ENCODE results near the gene CLINT1. TPM values are rescaled to one million over a fixed set of nuclear protein-coding genes. Genes with fewer than 3 reads are reported as not detected.
"Not testable (repeated sequence)": the region's sequence is repeated elsewhere in the genome, so short reads cannot be mapped to it uniquely, and the experiment has no call there.

Gene CLINT1
- total RNA-seq, 1 donor from 2014 or later = 105 TPM

GRCh38 chr5:157886796-157887380, 27.9 kb upstream of the CLINT1 start:
- no peak for TF ChIP-seq CTCF (IDR thresholded peaks at IDR 0.05)
- ChIA-PET POLR2A (no interaction called here), CTCF (no interaction called here)
- H3K36me3 Mint-ChIP-seq (ENCODE audit: low read depth) = no peaks in the 10 kb centered on the region
- intact Hi-C loops (cut with micrococcal nuclease) = no loop called here
- no peaks in the 10 kb centered on the region for H3K9me3 Mint-ChIP-seq
- H3K27ac Mint-ChIP-seq = no peak overlapping the region
- DNase-seq = no peak
- no peak overlapping the region for H3K4me3 Mint-ChIP-seq
- no peak for ATAC-seq (ENCODE audit: low read depth)
- no peaks in the 10 kb centered on the region for H3K27me3 Mint-ChIP-seq
- no peaks in the 10 kb centered on the region for H3K4me1 Mint-ChIP-seq

- H3K4me1 Mint-ChIP-seq; intact Hi-C loops (cut with micrococcal nuclease); H3K27me3 Mint-ChIP-seq; ATAC-seq (ENCODE audit: low read depth); POLR2A ChIA-PET; H3K27ac Mint-ChIP-seq; H3K9me3 Mint-ChIP-seq; H3K36me3 Mint-ChIP-seq (ENCODE audit: low read depth); DNase-seq; H3K4me3 Mint-ChIP-seq: not testable (repeated sequence)
- CTCF ChIA-PET = interaction anchor here (1.5 kb wide), 1 partner anchor 110 kb away, joined by 3 read pairs; no protein-coding TSS in a partner anchor
Measured at GRCh38 chr5:157885051-157885450, 26.1 kb upstream of the CLINT1 start.

- H3K36me3 Mint-ChIP-seq (ENCODE audit: low read depth); DNase-seq; CTCF ChIA-PET; H3K4me1 Mint-ChIP-seq; intact Hi-C loops (cut with micrococcal nuclease); H3K4me3 Mint-ChIP-seq; POLR2A ChIA-PET; H3K27ac Mint-ChIP-seq; ATAC-seq (ENCODE audit: low read depth); H3K9me3 Mint-ChIP-seq; H3K27me3 Mint-ChIP-seq: not testable (repeated sequence)
Measured at GRCh38 chr5:157881498-157881897, 22.6 kb upstream of the CLINT1 start.

GRCh38 chr5:157877821-157878220, 18.9 kb upstream of the CLINT1 start:
- CTCF ChIA-PET = no interaction called here
- Mint-ChIP-seq H3K4me1 (peaks cover 4% of the 10 kb centered on the region), H3K36me3 (ENCODE audit: low read depth) (no peaks in the 10 kb centered on the region)

GRCh38 chr5:157874861-157875260, 15.9 kb upstream of the CLINT1 start:
- Mint-ChIP-seq H3K4me1 (peaks cover 15% of the 10 kb centered on the region), H3K9me3 (no peaks in the 10 kb centered on the region), H3K4me3 (no peak overlapping the region), H3K27ac (no peak overlapping the region), H3K36me3 (ENCODE audit: low read depth) (no peaks in the 10 kb centered on the region), H3K27me3 (no peaks in the 10 kb centered on the region)
- ChIA-PET CTCF (no interaction called here), POLR2A (no interaction called here)
- no peak for TF ChIP-seq CTCF (IDR thresholded peaks at IDR 0.05)
- intact Hi-C loops (cut with micrococcal nuclease) = no loop called here
- ATAC-seq (ENCODE audit: low read depth) (no peak), DNase-seq (no peak)

More at GRCh38 chr5:157877821-157878220, 18.9 kb upstream of the CLINT1 start:
- TF ChIP-seq CTCF (IDR thresholded peaks at IDR 0.05) = no peak
- Mint-ChIP-seq H3K27me3 (no peaks in the 10 kb centered on the region), H3K9me3 (no peaks in the 10 kb centered on the region), H3K27ac (no peak overlapping the region), H3K4me3 (no peak overlapping the region)
- ATAC-seq (ENCODE audit: low read depth) (no peak), DNase-seq (no peak)
- POLR2A ChIA-PET = interaction anchor here (0.7 kb wide), 1 partner anchor 1269 kb away, joined by 5 read pairs; no protein-coding TSS in a partner anchor
- intact Hi-C loops (cut with micrococcal nuclease) = no loop called here

- Mint-ChIP-seq H3K4me1 (peaks cover 15% of the 10 kb centered on the region), H3K27me3 (no peaks in the 10 kb centered on the region), H3K9me3 (peaks cover 2% of the 10 kb centered on the region), H3K4me3 (no peak overlapping the region), H3K27ac (peak overlapping the region; percentile 51), H3K36me3 (ENCODE audit: low read depth) (no peaks in the 10 kb centered on the region)
- POLR2A ChIA-PET = no interaction called here
- no peak for TF ChIP-seq CTCF (IDR thresholded peaks at IDR 0.05)
- intact Hi-C loops (cut with micrococcal nuclease) = no loop called here
- DNase-seq (no peak), ATAC-seq (ENCODE audit: low read depth) (peak; percentile 18)
- CTCF ChIA-PET = no interaction called here
Measured at GRCh38 chr5:157870837-157871834, 12.2 kb upstream of the CLINT1 start.
